Putamen (tissue), 1 donor: Measurements from ENCODE around the gene TTF2.

Source experiments
- DNase-seq: peaks from one replicate; pipeline ENCODE4 v3.0.0-alpha.2; 2016; ENCODE audit warnings: low spot score

Gene TTF2

GRCh38 chr1:117046781-117047180 lies 13.3 kb upstream of the TTF2 start:
- DNase-seq, result no peak

DNA sequence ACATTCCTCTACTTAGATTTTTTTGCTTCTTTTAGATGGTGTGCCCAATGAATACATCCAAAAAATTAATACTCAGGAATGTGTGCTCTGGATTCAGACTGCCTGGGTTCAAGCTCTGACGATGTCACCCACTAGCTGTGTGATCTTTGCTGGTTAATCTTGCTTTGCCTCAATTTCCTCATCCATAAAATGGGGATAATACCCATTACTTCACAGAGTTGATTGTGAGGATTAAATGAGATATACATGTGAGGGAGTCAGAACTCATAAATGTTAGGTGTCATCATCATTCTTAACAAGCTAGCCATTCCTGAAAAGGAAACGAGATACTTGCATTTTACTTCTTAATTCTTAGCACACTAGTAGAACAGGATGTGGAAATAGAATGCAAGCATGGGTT lies 12.9 kb upstream of the TTF2 start:
- no peak for DNase-seq

- DNase-seq, result no peak
Measured at GRCh38 chr1:117049857-117050256, 10.3 kb upstream of the TTF2 start.

DNA sequence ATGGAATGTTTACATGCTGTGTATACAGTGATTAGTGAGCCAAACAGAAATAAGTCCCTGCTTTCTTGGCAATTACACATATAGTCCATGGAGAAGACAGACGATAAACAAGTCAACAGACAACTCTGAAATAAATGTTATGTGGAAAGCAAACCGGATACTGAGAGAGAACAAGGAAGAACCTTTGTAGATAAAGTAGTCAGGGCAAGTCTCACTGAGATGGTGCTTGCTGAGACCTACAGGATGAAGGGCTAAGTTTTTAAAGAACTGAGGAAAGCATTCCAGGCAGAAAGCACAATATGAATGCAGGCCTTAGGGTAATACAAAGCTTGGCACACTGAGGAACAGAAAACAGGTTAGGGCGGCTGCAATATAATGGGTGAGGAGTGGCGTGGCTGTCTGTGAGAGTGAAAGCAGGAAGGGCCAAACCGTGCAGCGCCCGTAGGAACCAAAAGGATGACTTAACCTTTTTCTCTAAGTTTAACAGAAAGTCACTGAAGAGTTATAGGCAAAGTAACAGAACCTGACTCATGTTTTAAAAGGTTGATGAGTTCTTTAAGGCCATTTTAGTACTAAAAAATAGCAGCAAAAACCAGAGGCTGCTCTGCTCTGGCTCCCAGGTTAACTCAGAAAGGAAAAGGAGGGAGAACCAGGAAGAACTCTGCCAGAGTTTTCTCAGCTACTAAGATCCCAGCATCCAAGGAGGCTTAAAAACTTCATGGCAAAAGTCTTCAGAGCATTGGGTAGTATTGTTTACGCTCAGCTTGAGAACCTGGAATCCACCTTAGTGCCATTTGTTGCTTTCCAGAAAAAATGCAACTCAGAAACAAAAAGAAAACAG lies 8.7 kb upstream of the TTF2 start:
- DNase-seq, result no peak

DNA sequence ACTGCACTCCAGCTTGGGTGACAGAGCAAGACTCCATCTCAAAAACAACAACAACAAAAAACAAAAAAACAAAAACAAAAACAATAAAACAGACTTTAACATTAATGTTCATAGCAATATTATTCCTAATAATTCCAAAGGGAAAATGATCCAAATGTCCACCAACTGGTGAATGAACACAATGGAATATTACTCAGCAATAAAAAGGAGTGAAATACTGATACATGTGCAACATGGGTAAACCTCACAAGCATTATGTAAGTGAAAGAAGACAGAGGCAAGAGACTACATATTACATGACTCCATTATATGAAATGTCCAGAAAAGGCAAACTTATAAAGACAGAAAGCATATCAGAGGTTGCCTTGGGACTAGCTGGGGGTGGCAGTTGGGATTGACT lies 6.1 kb upstream of the TTF2 start:
- no peak for DNase-seq

- DNase-seq, result no peak
Measured at GRCh38 chr1:117058810-117059209, 1.3 kb upstream of the TTF2 start.

- DNase-seq, result no peak
Measured at GRCh38 chr1:117059334-117059677, 820 bp upstream of the TTF2 start.

GRCh38 chr1:117060441-117061317 lies 553 bp downstream of the TTF2 start:
- DNase-seq, result no peak

DNA sequence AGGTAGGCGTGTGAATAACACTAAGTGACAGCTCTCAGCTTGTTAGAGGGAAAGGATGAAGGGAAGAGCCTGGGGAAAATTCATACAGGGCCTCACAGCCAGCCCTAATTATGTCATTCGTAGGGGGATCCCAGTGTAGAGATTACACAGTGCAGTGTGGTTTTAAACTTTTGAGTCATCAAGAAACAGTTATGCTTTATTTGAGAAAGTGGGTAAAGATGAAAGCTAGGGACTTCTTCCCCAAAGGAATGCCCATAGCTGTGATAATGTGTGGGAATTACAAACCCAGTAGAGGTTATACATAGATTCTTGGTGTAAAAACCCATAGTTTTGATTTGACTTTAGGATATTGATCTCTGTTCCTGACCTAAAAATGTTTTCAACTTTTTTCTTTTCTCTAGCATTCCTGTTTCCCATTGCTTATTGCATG lies 1.9 kb downstream of the TTF2 start:
- no peak for DNase-seq

GRCh38 chr1:117066367-117066766 lies 6.2 kb downstream of the TTF2 start:
- DNase-seq, result no peak

- peak; percentile 62 for DNase-seq
Measured at GRCh38 chr1:117067533-117068370, 7.6 kb downstream of the TTF2 start.

DNA sequence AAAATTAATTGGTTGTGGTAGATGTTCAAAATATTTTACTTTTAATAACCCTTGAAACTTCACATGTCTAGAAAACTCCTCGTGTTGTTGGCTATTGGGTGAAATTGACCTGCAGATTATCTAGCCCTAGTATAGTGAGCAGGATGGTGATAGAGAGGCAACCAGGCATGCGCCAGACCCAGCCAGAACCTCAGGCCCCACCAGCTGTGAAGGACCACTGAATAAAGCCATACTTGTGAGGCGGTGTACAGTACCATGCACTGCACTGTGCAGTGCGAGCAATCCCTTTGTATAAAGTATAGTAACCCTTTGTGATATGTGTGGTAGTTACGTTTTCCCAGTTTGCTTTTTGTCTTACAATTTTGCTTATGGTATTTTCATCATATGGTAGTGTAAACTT lies 8.5 kb downstream of the TTF2 start:
- DNase-seq, result no peak

DNA sequence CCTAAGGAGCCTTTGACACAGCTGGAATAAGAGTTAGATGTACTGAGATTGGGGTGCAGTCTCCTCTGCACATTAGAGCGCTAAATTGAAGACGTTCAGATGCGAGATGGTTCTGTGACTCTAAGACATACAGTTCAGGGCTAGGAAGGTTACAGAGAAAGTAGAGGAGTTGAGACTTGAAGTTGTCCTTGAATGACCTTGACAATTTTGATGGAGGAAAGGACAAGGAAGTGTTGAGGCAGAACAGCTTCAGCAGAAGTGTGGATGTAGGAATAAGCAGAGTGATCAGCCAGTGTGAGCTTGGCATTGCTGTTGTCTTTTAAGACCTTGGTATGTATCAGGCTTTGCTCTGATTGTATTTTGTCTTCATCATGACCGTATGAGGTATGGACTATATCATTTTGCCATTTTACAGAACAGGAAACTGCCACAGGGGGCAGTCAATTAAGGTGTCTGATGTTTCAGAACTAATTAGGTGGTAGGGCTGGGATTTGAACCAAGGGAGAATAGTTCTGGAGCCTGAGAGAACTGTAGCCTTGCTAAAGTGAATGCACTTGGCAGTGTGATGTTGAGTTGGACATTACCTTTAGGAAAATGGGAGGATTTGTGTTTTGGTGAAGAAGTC lies 9.2 kb downstream of the TTF2 start:
- DNase-seq, result no peak

GRCh38 chr1:117070124-117070523 lies 10.0 kb downstream of the TTF2 start:
- no peak for DNase-seq

DNA sequence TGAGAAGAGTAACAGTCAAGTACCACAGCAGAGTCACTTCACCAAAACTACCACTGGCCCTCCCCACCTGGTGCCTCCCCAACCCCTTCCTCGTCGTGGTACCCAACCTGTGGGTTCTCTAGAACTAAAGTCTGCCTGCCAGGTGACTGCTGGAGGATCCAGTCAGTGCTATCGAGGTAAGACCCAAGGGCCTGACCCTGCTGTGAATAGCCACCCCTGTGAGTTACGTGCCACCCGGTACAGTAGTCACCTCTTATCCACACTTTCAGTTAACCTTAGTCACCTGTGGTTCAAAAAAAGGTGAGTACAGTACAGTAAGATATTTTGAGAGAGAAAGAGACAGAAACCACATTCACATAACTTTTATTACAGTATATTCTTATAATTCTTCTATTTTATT lies 16.5 kb downstream of the TTF2 start:
- DNase-seq, result no peak

- DNase-seq, result no peak
Measured at GRCh38 chr1:117077267-117077666, 17.1 kb downstream of the TTF2 start.

GRCh38 chr1:117079737-117080136 lies 19.6 kb downstream of the TTF2 start:
- no peak for DNase-seq

GRCh38 chr1:117084231-117084630 lies 24.1 kb downstream of the TTF2 start:
- no peak for DNase-seq

DNA sequence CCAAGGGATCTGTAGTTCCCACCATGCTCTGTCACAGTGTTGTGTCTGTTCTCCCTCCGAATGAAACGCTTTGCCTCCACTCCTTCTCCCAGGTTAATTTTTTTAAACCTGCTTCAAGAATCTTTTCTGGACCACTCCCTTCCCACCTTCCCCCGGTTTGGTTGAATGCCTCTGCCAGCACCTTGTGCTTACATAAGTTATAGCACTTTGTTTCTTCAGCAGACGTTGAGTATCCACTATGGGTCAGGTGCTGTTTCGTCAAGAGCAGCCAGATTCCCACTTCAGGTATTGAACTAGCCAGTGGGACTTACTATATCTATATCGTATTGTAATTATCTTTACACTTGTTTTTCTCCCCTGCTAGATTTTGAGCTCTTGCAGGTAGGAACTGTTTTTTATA lies 27.6 kb downstream of the TTF2 start:
- DNase-seq, result no peak

DNA sequence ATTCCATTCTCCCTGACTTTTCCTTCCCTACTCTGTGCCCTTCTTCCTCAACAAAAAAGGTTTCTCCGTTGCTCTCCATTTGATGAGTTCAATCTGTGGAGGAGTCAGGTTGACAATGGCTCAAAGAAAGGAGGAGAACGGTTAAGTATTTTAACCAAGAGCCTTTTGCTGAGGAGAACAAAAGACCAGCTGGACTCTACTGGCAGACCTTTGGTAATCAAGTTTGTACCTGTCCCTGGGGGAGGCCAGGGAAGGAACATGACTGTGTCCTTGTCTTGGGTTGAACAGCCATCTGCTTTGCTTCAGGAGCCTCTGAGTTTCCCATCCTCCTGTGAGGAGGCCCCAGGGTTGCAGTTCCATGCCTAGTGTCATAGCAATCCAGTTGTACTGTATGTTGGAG lies 29.9 kb downstream of the TTF2 start:
- no peak for DNase-seq

GRCh38 chr1:117092594-117092993 lies 32.5 kb downstream of the TTF2 start:
- DNase-seq, result no peak

- DNase-seq, result peak; percentile 50
Measured at GRCh38 chr1:117093091-117093534, 33.0 kb downstream of the TTF2 start.
